ENCODE data around the gene CHP2.

DNA sequence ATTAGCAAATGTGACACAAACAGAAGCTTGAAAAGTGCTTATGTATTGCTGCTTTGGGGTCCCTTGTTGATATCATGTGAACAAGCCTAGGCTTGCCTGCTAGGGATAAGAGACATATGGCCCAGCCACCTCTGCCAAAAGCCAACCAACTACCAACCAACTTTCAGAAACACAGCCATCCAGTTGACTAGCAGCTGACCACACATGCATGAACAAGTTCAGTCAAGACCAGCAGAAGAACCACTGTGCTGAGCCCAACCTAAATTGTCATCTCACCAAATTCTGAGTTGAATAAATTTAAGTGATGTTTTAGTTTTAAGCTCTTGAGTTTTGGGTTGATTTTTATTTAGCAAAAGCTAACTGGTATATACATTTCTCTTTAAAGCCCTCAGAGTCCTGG, 45.3 kb upstream of the CHP2 start:
- TF ChIP-seq, protein P1, sequence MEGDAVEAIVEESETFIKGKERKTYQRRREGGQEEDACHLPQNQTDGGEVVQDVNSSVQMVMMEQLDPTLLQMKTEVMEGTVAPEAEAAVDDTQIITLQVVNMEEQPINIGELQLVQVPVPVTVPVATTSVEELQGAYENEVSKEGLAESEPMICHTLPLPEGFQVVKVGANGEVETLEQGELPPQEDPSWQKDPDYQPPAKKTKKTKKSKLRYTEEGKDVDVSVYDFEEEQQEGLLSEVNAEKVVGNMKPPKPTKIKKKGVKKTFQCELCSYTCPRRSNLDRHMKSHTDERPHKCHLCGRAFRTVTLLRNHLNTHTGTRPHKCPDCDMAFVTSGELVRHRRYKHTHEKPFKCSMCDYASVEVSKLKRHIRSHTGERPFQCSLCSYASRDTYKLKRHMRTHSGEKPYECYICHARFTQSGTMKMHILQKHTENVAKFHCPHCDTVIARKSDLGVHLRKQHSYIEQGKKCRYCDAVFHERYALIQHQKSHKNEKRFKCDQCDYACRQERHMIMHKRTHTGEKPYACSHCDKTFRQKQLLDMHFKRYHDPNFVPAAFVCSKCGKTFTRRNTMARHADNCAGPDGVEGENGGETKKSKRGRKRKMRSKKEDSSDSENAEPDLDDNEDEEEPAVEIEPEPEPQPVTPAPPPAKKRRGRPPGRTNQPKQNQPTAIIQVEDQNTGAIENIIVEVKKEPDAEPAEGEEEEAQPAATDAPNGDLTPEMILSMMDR (tag by site-specific recombination; IDR thresholded peaks at IDR 0.05) = no peak
- TF ChIP-seq IKZF3 (tag by site-specific recombination; IDR thresholded peaks at IDR 0.05) = no peak
- TF ChIP-seq ZBTB20 (tag by site-specific recombination; IDR thresholded peaks at IDR 0.05) = no peak
- no peak for TF ChIP-seq ZNF555 (tag by site-specific recombination; conservative IDR thresholded peaks at IDR 0.05)
- TF ChIP-seq ZNF664 (tag by site-specific recombination; IDR thresholded peaks at IDR 0.05) = no peak
- TF ChIP-seq PRDM1 (tag by site-specific recombination; IDR thresholded peaks at IDR 0.05) = no peak
- TF ChIP-seq ZNF580 (tag by site-specific recombination; IDR thresholded peaks at IDR 0.05) = no peak
- no peak for TF ChIP-seq ZNF175 (tag by site-specific recombination; IDR thresholded peaks at IDR 0.05)
- no peak for TF ChIP-seq SP2 (tag by site-specific recombination; IDR thresholded peaks at IDR 0.05)
- no peak for TF ChIP-seq ZNF626 (tag by site-specific recombination; IDR thresholded peaks at IDR 0.05)
- no peak for TF ChIP-seq OSR2 (tag by site-specific recombination; IDR thresholded peaks at IDR 0.05)

All from HEK293 (cell line).